DND-41 (cell line): Measurements from ENCODE around the gene RNASE13.

Experiments used
- ATAC-seq: fragments of 200-7000 bp; cut with Tn5 transposase; 3 replicates; pipeline ENCODE4 v1.9.1; 2021; ENCODE audit warnings: low read depth; ENCODE audit not compliant: insufficient read depth
- DNase-seq: peaks from one replicate; pipeline ENCODE4 v3.0.0-alpha.2; 2020
- H2AFZ ChIP-seq: 2 replicates; pipeline ENCODE4 v1.6.0; 2012; ENCODE audit warnings: low read depth, low read length
- H3K27ac ChIP-seq: 2 replicates; pipeline ENCODE4 v1.5.1; 2012; ENCODE audit warnings: low read length, inconsistent platforms
- H3K27me3 ChIP-seq: fragments of 200-600 bp; sonication (generic); 2 replicates; pipeline ENCODE4 v1.6.0; 2012; ENCODE audit warnings: low read length, mild to moderate bottlenecking, inconsistent platforms; ENCODE audit not compliant: insufficient read depth, poor library complexity
- H3K36me3 ChIP-seq: 2 replicates; pipeline ENCODE4 v1.5.1; 2012; ENCODE audit warnings: low read length, inconsistent platforms; ENCODE audit not compliant: insufficient read depth
- H3K4me1 ChIP-seq: 2 replicates; pipeline ENCODE4 v1.5.1; 2012; ENCODE audit warnings: mild to moderate bottlenecking, low read length; ENCODE audit not compliant: insufficient read depth
- H3K4me2 ChIP-seq: 2 replicates; pipeline ENCODE4 v1.6.0; 2012; ENCODE audit warnings: mild to moderate bottlenecking, moderate library complexity, low read length, inconsistent platforms; ENCODE audit not compliant: insufficient read depth
- H3K4me3 ChIP-seq, 2 experiments: fragments of 200-600 bp in 1 of 2; shearing (Covaris generic) in 1 of 2; 2 replicates each; pipeline ENCODE4 v1.5.1; 2012 to 2016; ENCODE audit warnings: inconsistent platforms in 2 of 2, low read length in 2 of 2, mild to moderate bottlenecking in 2 of 2, low read depth in 1 of 2, moderate library complexity in 1 of 2
- H3K79me2 ChIP-seq: 2 replicates; pipeline ENCODE4 v1.6.0; 2012; ENCODE audit warnings: low read length, inconsistent platforms; ENCODE audit not compliant: insufficient read depth
- H3K9ac ChIP-seq: 2 replicates; pipeline ENCODE4 v1.6.0; 2012; ENCODE audit warnings: low read depth, mild to moderate bottlenecking, inconsistent platforms, low read length, moderate library complexity
- H3K9me3 ChIP-seq: 2 replicates; pipeline ENCODE4 v1.5.1; 2012; ENCODE audit warnings: low read length, moderate library complexity, mild to moderate bottlenecking, inconsistent platforms; ENCODE audit not compliant: insufficient read depth, severe bottlenecking
- H4K20me1 ChIP-seq: 2 replicates; pipeline ENCODE4 v1.6.0; 2012; ENCODE audit warnings: low read length; ENCODE audit not compliant: insufficient read depth
- CTCF ChIP-seq: IDR thresholded peaks from 2 replicates; pipeline ENCODE4 v1.5.1; 2012; ENCODE audit warnings: borderline replicate concordance, low read length, moderate library complexity, mild to moderate bottlenecking; ENCODE audit not compliant: poor library complexity, severe bottlenecking; ENCODE audit errors: extremely low read depth
- EZH2 ChIP-seq: IDR thresholded peaks from 3 replicates; pipeline ENCODE4 v1.6.1; 2012; ENCODE audit warnings: borderline replicate concordance, low read depth, mild to moderate bottlenecking, moderate library complexity, low read length, inconsistent platforms; ENCODE audit not compliant: severe bottlenecking

The RNASE13 gene

DNA sequence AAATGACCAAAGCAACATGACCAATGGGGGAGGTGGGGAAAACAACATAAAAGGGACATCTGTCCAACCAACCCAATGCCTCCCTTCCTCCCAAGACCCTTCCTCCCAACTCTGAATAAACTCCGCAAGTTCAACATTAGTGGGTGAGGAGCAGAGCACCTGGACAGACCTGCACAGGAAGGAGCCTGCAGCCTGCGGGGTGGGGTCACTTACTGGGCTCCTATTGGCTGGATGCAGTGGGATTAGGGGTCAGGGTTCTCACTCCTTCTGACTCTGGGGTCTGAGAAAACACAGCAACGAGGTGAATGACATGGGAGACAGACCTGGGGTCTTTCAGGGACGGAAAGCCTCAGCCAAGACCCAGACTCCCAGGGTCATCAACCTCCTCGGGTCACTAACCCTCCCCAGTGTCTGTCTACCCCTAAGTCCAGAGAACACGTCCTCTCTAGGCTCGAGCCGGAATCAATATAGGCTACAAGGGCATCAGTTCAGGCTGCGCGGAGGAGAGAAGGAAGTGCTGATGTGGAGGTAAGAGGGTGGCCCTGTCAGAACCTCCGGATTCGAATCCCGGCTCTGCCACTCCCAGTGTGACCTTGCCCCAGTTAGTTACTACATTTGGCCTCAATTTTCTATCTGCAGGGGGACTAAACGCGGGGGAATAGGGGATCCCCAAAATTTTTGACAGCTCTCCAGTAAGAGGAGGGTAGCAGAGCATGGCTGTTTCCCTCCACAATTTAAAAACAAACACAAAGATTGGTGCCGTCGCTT, 10.6 kb downstream of the RNASE13 start:
- H3K9ac ChIP-seq, result peak overlapping the region; percentile 61
- H3K79me2 ChIP-seq, result no peaks in the 10 kb centered on the region
- no peak overlapping the region for H3K27ac ChIP-seq
- no peaks in the 10 kb centered on the region for H3K36me3 ChIP-seq
- TF ChIP-seq CTCF (no peak), EZH2 (no peak)
- H3K4me2 ChIP-seq, result peak overlapping the region; percentile 98
- ATAC-seq, result no peak
- H4K20me1 ChIP-seq, result no peaks in the 10 kb centered on the region
- H3K27me3 ChIP-seq, result no peaks in the 10 kb centered on the region
- H3K4me1 ChIP-seq, result peaks cover 17% of the 10 kb centered on the region
- no peaks in the 10 kb centered on the region for H3K9me3 ChIP-seq
- H3K4me3 ChIP-seq, result peak overlapping the region; percentile 9 to 66; a peak in 2 of 4 replicates
- H2AFZ ChIP-seq, result peak overlapping the region; percentile 77
- no peak for DNase-seq

DNA sequence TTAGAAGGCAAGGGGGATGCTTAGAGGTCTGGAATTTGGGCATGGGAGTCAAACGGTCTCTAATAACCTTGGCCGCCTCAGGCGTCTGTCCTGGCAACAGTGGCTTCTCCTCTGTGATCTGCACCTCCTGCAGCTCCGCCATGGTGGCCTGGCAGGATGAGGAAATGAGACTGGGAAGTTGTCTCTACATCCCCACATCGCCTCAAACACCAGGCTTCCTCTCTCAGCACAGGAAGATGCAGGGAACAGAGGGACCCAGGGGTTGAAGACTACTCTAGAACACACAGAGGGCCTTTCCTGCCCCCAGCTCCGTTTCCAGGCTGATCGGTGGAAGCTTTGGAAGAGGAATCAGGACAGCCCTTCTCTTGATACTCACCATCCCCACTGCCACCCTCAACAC, 11.4 kb downstream of the RNASE13 start:
- Histone ChIP-seq H3K4me1 (peaks cover 17% of the 10 kb centered on the region), H3K27me3 (no peaks in the 10 kb centered on the region)
- ATAC-seq, result no peak

GRCh38 chr14:21022686-21023085, 11.9 kb downstream of the RNASE13 start:
- no peak for ATAC-seq
- no peaks in the 10 kb centered on the region for H3K9me3 ChIP-seq
- DNase-seq, result no peak
- no peaks in the 10 kb centered on the region for H3K27me3 ChIP-seq
- TF ChIP-seq EZH2 (no peak), CTCF (no peak)
- no peak overlapping the region for H3K9ac ChIP-seq
- no peak overlapping the region for H2AFZ ChIP-seq
- H3K4me1 ChIP-seq, result peaks cover 17% of the 10 kb centered on the region
- no peak overlapping the region for H3K4me2 ChIP-seq
- H3K4me3 ChIP-seq, result no peak overlapping the region
- no peaks in the 10 kb centered on the region for H3K79me2 ChIP-seq
- no peak overlapping the region for H3K27ac ChIP-seq
- no peaks in the 10 kb centered on the region for H3K36me3 ChIP-seq
- no peaks in the 10 kb centered on the region for H4K20me1 ChIP-seq

More for the DNA sequence above, 11.4 kb downstream of the RNASE13 start:
- Histone ChIP-seq H4K20me1 (no peaks in the 10 kb centered on the region), H3K4me2 (no peak overlapping the region), H3K9me3 (no peaks in the 10 kb centered on the region), H3K27ac (no peak overlapping the region), H3K36me3 (no peaks in the 10 kb centered on the region), H2AFZ (no peak overlapping the region), H3K9ac (no peak overlapping the region), H3K79me2 (no peaks in the 10 kb centered on the region), H3K4me3 (no peak overlapping the region)
- DNase-seq, result no peak
- TF ChIP-seq CTCF (no peak), EZH2 (no peak)
